GM18951 (cell line): ENCODE measurements around the gene RPS27L.

ENCODE experiments used
- POLR2A ChIP-seq: IDR thresholded peaks from 4 replicates; pipeline ENCODE4 v1.6.1; 2011; ENCODE audit warnings: mild to moderate bottlenecking; ENCODE audit not compliant: insufficient read length, insufficient read depth; ENCODE audit errors: extremely low read depth
- in situ Hi-C: fragments of 300-500 bp; cut with MboI; formaldehyde crosslinking; loops from one replicate; pipeline ENCODE4 v1.12.0; 2022; ENCODE audit warnings: low sequenced_read_pairs, mixed read lengths, inconsistent platforms; ENCODE audit not compliant: unreplicated experiment

RPS27L gene

GRCh38 chr15:63191895-63192618, 34.8 kb upstream of the RPS27L start:
- TF ChIP-seq POLR2A: no peak
- in situ Hi-C loops: no loop called here

GRCh38 chr15:63190769-63191649, 33.7 kb upstream of the RPS27L start:
- in situ Hi-C loops: no loop called here
- TF ChIP-seq POLR2A: no peak

- in situ Hi-C loops: no loop called here
These were observed 32.9 kb upstream of the RPS27L start for GRCh38 chr15:63189941-63190768.

DNA sequence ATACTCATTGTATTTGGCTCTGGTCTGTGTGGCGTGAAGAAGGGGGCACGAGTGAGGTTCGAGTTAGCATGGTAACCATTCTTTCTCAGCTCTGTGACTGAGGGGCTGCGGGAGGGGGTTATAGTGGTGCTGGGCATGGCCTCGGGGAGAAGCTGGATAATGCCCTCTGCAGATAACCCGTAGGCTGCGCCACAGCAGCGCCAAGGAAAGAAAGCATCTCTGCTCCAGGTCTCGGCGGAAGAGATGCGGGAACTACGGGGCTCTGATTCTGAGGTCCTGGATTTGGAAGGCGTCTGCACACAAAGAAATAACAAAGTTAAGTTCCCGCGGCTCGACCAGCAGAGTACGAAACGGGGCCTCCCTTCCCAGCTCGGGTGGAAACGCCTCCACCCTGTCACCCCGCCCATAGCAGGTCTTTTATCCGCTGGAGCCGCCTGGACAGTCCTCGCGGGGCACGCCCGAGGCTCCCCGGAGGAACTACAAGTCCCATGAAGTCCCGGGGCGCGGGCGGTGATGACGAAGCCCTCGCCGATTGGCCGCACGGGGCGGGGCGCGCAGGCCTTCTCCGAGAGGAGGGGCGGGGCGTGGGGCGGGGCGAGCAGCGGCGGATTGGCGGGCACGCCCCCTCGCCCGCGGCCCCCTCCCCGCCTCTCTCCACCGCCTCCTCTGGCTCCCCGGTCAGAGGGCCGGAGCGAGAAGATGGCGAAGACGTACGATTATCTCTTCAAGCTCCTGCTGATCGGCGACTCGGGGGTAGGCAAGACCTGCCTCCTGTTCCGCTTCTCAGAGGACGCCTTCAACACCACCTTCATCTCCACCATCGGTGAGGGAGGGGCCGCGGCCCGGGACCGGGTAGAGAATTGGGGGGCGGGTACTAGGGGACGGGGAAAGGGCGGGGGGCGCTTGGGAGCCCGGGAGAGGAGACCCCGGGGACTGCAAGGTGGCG, 31.9 kb upstream of the RPS27L start, which contains the start of gene RAB8B:
Gene RAB8B (plus strand): TSS at position 681 of the 946 bp plus-strand sequence. CDS start 19 bp downstream, at position 700.
- in situ Hi-C loops: no loop called here
- TF ChIP-seq POLR2A: peak; percentile 73

More at GRCh38 chr15:63189941-63190768, 32.9 kb upstream of the RPS27L start:
- no peak for TF ChIP-seq POLR2A

- TF ChIP-seq POLR2A: no peak
- in situ Hi-C loops: no loop called here
These were observed 31.1 kb upstream of the RPS27L start for GRCh38 chr15:63188247-63188925.

DNA sequence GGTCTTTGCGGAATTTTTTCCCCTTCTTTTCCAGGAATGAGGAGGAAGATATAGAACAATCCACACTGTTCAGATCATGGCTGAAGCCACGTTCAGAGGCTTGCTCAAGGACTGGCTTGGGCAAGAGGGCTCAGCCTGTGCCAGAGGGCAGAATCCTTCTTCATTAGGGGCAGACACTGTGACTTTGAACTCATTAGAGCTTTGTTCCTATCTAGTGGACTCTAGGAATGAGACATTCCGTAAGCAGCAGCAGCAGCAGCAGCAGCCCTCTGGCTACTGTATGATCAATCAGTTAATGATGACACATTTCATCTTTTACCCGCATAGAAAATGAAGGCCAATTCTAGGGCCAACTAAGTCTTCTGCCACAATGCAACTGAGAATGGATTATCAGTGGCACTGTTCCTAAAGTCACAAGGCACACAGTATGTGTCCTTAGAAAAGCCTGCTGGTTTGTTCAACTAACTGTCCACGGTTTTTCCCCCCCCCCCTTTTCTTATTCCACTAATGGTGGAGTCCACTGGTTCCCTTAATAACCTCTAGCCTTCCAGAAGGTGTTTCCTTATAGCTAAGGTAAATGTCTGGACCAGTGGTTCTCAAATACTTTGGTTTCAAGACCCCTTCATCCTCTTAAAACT, 30.4 kb upstream of the RPS27L start:
- no peak for TF ChIP-seq POLR2A
- in situ Hi-C loops: no loop called here

- TF ChIP-seq POLR2A: no peak
- in situ Hi-C loops: no loop called here
These were observed 28.8 kb upstream of the RPS27L start for GRCh38 chr15:63186065-63186464.

- in situ Hi-C loops: no loop called here
- no peak for TF ChIP-seq POLR2A
These were observed 27.9 kb upstream of the RPS27L start for GRCh38 chr15:63185206-63185605.

- in situ Hi-C loops: no loop called here
- TF ChIP-seq POLR2A: no peak
These were observed 24.4 kb upstream of the RPS27L start for GRCh38 chr15:63181648-63182047.

DNA sequence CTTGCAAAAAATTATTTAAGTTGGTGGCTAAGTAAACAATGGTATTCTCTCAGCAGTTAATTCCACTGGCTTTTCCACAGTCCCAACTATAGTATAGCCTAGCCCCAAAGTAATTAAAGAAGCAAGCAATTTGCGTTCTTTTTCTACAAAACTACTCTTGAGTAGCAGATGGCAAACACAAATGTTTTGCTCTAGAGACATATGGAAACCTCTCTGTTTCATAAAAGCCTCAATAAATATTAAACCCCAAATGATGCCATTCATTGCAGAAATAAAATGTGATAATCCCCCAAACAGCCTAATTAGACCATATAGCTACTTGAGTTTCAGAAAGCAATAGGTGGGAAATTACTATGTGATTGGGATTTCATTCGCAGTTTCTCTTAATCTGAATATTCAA, 23.5 kb upstream of the RPS27L start:
- no peak for TF ChIP-seq POLR2A
- in situ Hi-C loops: no loop called here

DNA sequence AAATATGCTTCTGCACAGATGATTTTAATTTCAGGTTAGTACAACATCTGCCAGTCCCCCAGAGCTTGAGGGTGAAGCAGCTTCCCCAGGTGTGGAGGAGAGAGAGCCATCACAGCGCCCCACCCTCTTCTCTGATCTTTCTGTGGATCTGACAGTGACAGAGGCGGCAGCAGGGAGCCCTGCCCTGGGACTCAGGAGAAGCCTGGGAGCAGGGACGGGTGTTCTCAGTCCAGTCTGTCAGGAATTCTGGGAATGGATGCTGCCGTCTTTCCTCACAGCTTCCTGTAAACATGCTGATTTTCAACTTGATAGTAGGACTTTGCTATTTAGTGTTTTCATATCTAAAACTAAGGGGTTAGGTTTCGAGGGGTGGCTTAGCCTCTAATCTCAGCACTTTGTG, 20.8 kb upstream of the RPS27L start:
- in situ Hi-C loops: no loop called here
- TF ChIP-seq POLR2A: no peak
